Esophagus squamous epithelium (tissue), 5 donors: Measurements from ENCODE around the gene ANTKMT. TPM values are rescaled to one million over a fixed set of nuclear protein-coding genes. Genes with fewer than 3 reads are reported as not detected.

Experiments used
- DNase-seq: peaks from one replicate; lab custom pipeline; 2025; lab: John Stamatoyannopoulos, UW
- H3K27ac ChIP-seq, 4 donors: fragments of 200-600 bp; sonication (generic); one replicate each; pipeline ENCODE4 v1.5.1; 2016 to 2019; ENCODE audit warnings: mild to moderate bottlenecking in 1 of 4
- H3K27me3 ChIP-seq, 4 donors: fragments of 200-600 bp; sonication (generic); 1 replicate in 3 of 4; 2 replicates in 1 of 4; pipeline versions ENCODE4 v1.5.1 to v1.6.0; 2017 to 2021; ENCODE audit warnings: antibody characterized with exemption in 1 of 4
- H3K36me3 ChIP-seq, 3 donors: fragments of 200-600 bp; sonication (generic); one replicate each; pipeline ENCODE4 v1.5.1; 2016 to 2019
- H3K4me1 ChIP-seq, 3 donors: fragments of 200-600 bp; sonication (generic); one replicate each; pipeline ENCODE4 v1.5.1; 2017 to 2019
- H3K4me3 ChIP-seq, 4 donors: fragments of 200-600 bp; sonication (generic); 1 replicate in 3 of 4; 2 replicates in 1 of 4; pipeline ENCODE4 v1.5.1; 2016 to 2019; ENCODE audit warnings: mild to moderate bottlenecking in 2 of 4, moderate library complexity in 1 of 4
- H3K9me3 ChIP-seq, 3 donors: fragments of 200-600 bp; sonication (generic); one replicate each; pipeline ENCODE4 v1.5.1; 2016 to 2019
- CTCF ChIP-seq, 6 experiments: fragments of 450-650 bp in 4 of 6; fragments of 200-600 bp in 2 of 6; sonication (generic) in 2 of 6; IDR thresholded peaks; one replicate each; pipeline ENCODE4 v1.5.1; 2016 to 2019; ENCODE audit warnings: antibody characterized with exemption in 6 of 6, mild to moderate bottlenecking in 4 of 6, moderate library complexity in 4 of 6
- POLR2A ChIP-seq, 4 donors: fragments of 450-650 bp; IDR thresholded peaks; one replicate each; pipeline ENCODE4 v1.6.1; 2017; ENCODE audit warnings: antibody characterized with exemption in 4 of 4, mild to moderate bottlenecking in 4 of 4, moderate library complexity in 3 of 4
- WGBS, 2 donors: methylation state at CpG; one replicate each; pipeline ENCODE4 v1.1.5; 2018; 5-methylcytosine and 5-hydroxymethylcytosine counted together
- intact Hi-C: fragments of 100-400 bp; cut with DNase I; formaldehyde crosslinking; loops from one replicate; pipeline ENCODE4 v1.15.0; 2022
- total RNA-seq, 4 donors: library from RNA; depleted of rRNA; stranded (reverse); fragments of >200 nt; gene quantifications; one replicate each; pipeline ENCODE4 v1.1.0, GENCODE V29; 2016
- donor health status: DM: yes; HTN: yes; CAD: no.

The ANTKMT gene
- total RNA-seq, 4 donors from 2014 or later: 11.6 to 29.1 (median 24.2) TPM

GRCh38 chr16:679814-680624, 40.9 kb upstream of the ANTKMT start, which contains the start of gene STUB1:
Gene STUB1, plus strand, starts transcription at chr16:680410. Its CDS starts 116 bp downstream, at chr16:680526.
- no peaks in the 10 kb centered on the region for H3K9me3 ChIP-seq
- 0% methylated on average over 4 of the region's 91 CpGs; no CpG with 5 or more reads in 1 of the 2 donors for WGBS, 2 donors
- peak within 1 kb of the TSS; percentile 69 to 98 (median 88) for H3K4me3 ChIP-seq
- peak in 3 of 4 donors; percentile 64 to 83 (median 82) for TF ChIP-seq POLR2A (IDR thresholded peaks at IDR 0.05)
- TF ChIP-seq CTCF (IDR thresholded peaks at IDR 0.05): peak in 2 of 6 experiments; percentile 5 to 16
- peaks cover 65 to 88% (median 73%) of the 10 kb centered on the region in 3 donors for H3K4me1 ChIP-seq
- peaks cover 11 to 22% (median 15%) of the 10 kb centered on the region in 3 donors for H3K36me3 ChIP-seq
- H3K27ac ChIP-seq: peak within 1 kb of the TSS; percentile 90 to 97 (median 94)
- peak; percentile 67 for DNase-seq
- intact Hi-C loops: no loop called here
- H3K27me3 ChIP-seq: peaks cover 0 to 33% (median 0%) of the 10 kb centered on the region in 4 donors

- no CpG with 5 or more reads among the region's 38 CpGs for WGBS, 2 donors
- no peak for TF ChIP-seq POLR2A (IDR thresholded peaks at IDR 0.05)
- TF ChIP-seq CTCF (IDR thresholded peaks at IDR 0.05): no peak
- peak overlapping the region; percentile 90 to 97 (median 94) for H3K27ac ChIP-seq
- intact Hi-C loops: no loop called here
- peaks cover 0 to 28% (median 0%) of the 10 kb centered on the region in 4 donors for H3K27me3 ChIP-seq
- no peak for DNase-seq
- no peaks in the 10 kb centered on the region for H3K9me3 ChIP-seq
- peaks cover 65 to 88% (median 76%) of the 10 kb centered on the region in 3 donors for H3K4me1 ChIP-seq
- peak overlapping the region; percentile 69 to 98 (median 88) for H3K4me3 ChIP-seq
- peaks cover 11 to 25% (median 15%) of the 10 kb centered on the region in 3 donors for H3K36me3 ChIP-seq
Observed at GRCh38 chr16:680625-680945, 40.4 kb upstream of the ANTKMT start.

- intact Hi-C loops: no loop called here
- DNase-seq: no peak
- H3K27ac ChIP-seq: peak overlapping the region; percentile 90 to 97 (median 94)
- TF ChIP-seq POLR2A (IDR thresholded peaks at IDR 0.05): no peak
- TF ChIP-seq CTCF (IDR thresholded peaks at IDR 0.05): no peak
- WGBS, 2 donors: 40 to 52% methylated on average over 2 to 18 of the region's 44 CpGs
- no peaks in the 10 kb centered on the region for H3K9me3 ChIP-seq
- H3K4me1 ChIP-seq: peaks cover 62 to 88% (median 75%) of the 10 kb centered on the region in 3 donors
- H3K27me3 ChIP-seq: peaks cover 0 to 22% (median 0%) of the 10 kb centered on the region in 4 donors
- peak overlapping the region; percentile 69 to 98 (median 88) for H3K4me3 ChIP-seq
- peaks cover 11 to 31% (median 15%) of the 10 kb centered on the region in 3 donors for H3K36me3 ChIP-seq
Observed at GRCh38 chr16:680967-681745, 39.8 kb upstream of the ANTKMT start.

GRCh38 chr16:681746-682427, 39.1 kb upstream of the ANTKMT start:
- Histone ChIP-seq H3K4me1 (peaks cover 54 to 88% (median 67%) of the 10 kb centered on the region in 3 donors), H3K9me3 (no peaks in the 10 kb centered on the region), H3K27ac (peak overlapping the region in 2 of 4 donors; percentile 22 to 93), H3K4me3 (peak overlapping the region in 2 of 4 donors; percentile 95 to 98), H3K27me3 (peaks cover 0 to 15% (median 0%) of the 10 kb centered on the region in 4 donors), H3K36me3 (peaks cover 15 to 38% (median 16%) of the 10 kb centered on the region in 3 donors)
- TF ChIP-seq POLR2A (IDR thresholded peaks at IDR 0.05): no peak
- TF ChIP-seq CTCF (IDR thresholded peaks at IDR 0.05): no peak
- DNase-seq: no peak
- 50 to 55% methylated on average over 10 to 17 of the region's 28 CpGs for whole genome bisulfite sequencing, 2 donors
- intact Hi-C loops: no loop called here
